HG03520 (cell line): ENCODE results near the gene NKD1.
"Not testable (repeated sequence)": the region's sequence is repeated elsewhere in the genome, so short reads cannot be mapped to it uniquely, and the experiment has no call there.

ENCODE experiments used
- ATAC-seq: cut with Tn5 transposase; IDR thresholded peaks from one replicate; pipeline ENCODE4 v1.9.1; 2021; ENCODE audit warnings: mild to moderate bottlenecking, moderate library complexity; ENCODE audit not compliant: unreplicated experiment

The NKD1 gene

GRCh38 chr16:50548125-50548908 is at the start of gene NKD1:
Gene NKD1, plus strand, starts transcription at chr16:50548396. Its CDS starts 158 bp downstream, at chr16:50548554.
- peak; percentile 73 for ATAC-seq

- ATAC-seq, result no peak
Measured at GRCh38 chr16:50498431-50499155, 49.6 kb upstream of the NKD1 start.

- no peak for ATAC-seq
Measured at GRCh38 chr16:50499254-50499653, 48.9 kb upstream of the NKD1 start.

- no peak for ATAC-seq
Measured at GRCh38 chr16:50500171-50500874, 47.9 kb upstream of the NKD1 start.

- no peak for ATAC-seq
Measured at GRCh38 chr16:50501251-50501650, 46.9 kb upstream of the NKD1 start.

GRCh38 chr16:50501986-50502615 is 46.1 kb upstream of the NKD1 start:
- no peak for ATAC-seq

GRCh38 chr16:50502616-50503011 is 45.6 kb upstream of the NKD1 start:
- no peak for ATAC-seq

- ATAC-seq, result not testable (repeated sequence)
Measured at GRCh38 chr16:50503868-50504531, 44.2 kb upstream of the NKD1 start.

- no peak for ATAC-seq
Measured at GRCh38 chr16:50505115-50505514, 43.1 kb upstream of the NKD1 start.

- ATAC-seq, result no peak
Measured at GRCh38 chr16:50505714-50506542, 42.3 kb upstream of the NKD1 start.

GRCh38 chr16:50506543-50506937 is 41.7 kb upstream of the NKD1 start:
- no peak for ATAC-seq

GRCh38 chr16:50507397-50507796 is 40.8 kb upstream of the NKD1 start:
- ATAC-seq, result no peak

- ATAC-seq, result no peak
Measured at GRCh38 chr16:50509521-50510341, 38.5 kb upstream of the NKD1 start.

GRCh38 chr16:50515218-50515617 is 33.0 kb upstream of the NKD1 start:
- no peak for ATAC-seq

GRCh38 chr16:50516401-50516800 is 31.8 kb upstream of the NKD1 start:
- ATAC-seq, result no peak

- no peak for ATAC-seq
Measured at GRCh38 chr16:50516890-50517289, 31.3 kb upstream of the NKD1 start.

GRCh38 chr16:50517450-50518252 is 30.5 kb upstream of the NKD1 start:
- ATAC-seq, result no peak

- no peak for ATAC-seq
Measured at GRCh38 chr16:50519001-50519400, 29.2 kb upstream of the NKD1 start.
